ENCODE measurements around the gene MYH9.

DNA sequence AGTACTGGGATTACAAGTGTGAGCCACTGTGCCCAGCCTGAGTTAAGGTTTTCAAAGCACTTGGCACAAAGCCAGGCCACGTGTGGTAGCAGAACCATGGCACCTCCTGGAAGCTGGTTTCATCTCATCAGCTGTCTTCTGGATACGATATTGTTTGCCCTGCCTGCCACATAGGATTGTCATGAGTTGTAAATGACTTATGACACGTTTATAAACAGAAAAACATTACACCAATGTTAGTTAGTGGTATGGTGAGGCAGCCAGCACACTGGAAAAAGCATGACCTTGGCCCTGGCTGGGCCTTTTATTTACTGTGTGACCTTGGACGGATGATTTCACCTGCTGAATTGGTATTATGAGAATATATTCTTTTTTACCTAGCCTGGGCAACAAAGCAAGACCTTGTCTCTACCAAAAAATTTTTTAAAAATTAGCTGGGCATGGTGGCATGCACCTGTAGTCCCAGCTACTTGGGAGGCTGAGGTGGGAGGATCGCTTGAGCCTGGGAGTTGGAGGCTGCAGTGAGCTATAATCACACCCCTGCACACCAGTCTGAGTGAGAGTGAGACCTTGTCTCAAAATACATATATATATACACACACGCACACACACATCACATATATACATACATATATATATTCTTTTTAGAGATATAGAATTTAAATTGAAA is 24.0 kb upstream of the MYH9 start:
- TF ChIP-seq CTCF (IDR thresholded peaks at IDR 0.05): no peak
- no peak for TF ChIP-seq POLR2A (IDR thresholded peaks at IDR 0.05)

All from esophagus squamous epithelium (tissue), 4 donors.